GM12878 (cell line): Measurements from ENCODE around the gene HEATR9. TPM values are rescaled to one million over a fixed set of nuclear protein-coding genes. Genes with fewer than 3 reads are reported as not detected.

ENCODE experiments used
- ATAC-seq: fragments of 200-7000 bp; cut with Tn5 transposase; 3 replicates; pipeline ENCODE4 v1.9.1; 2020; ENCODE audit warnings: mild to moderate bottlenecking, moderate library complexity
- BruUV-seq: library from RNA; stranded (reverse); fragments of 400-500 nt; replicated peaks from 2 replicates; lab custom pipeline; 2021; lab: Mats Ljungman, UMichigan
- CTCF ChIA-PET: fragments of 300-600 bp; sonication (Branson Sonifier 250); formaldehyde crosslinking; extraction: SDS; loops from one replicate; lab custom pipeline; 2021; ENCODE audit warnings: inconsistent platforms; lab: Yijun Ruan, JAX
- POLR2A ChIA-PET: fragments of 350-600 bp; formaldehyde crosslinking; extraction: SDS; loops from one replicate; lab custom pipeline; 2021; ENCODE audit warnings: inconsistent platforms; lab: Charles Lee
- RAD21 ChIA-PET: fragments of 300-600 bp; sonication (Branson Sonifier 250); formaldehyde crosslinking; loops from one replicate; lab custom pipeline; 2023; ENCODE audit warnings: antibody characterized with exemption; ENCODE audit not compliant: unreplicated experiment; lab: Charles Lee
- SMC1A ChIA-PET: fragments of 300-600 bp; sonication (Branson Sonifier 250); formaldehyde crosslinking; loops from one replicate; lab custom pipeline; 2023; ENCODE audit not compliant: unreplicated experiment, uncharacterized antibody; lab: Charles Lee
- DNase-seq: peaks from one replicate; pipeline ENCODE4 v3.0.0-alpha.2; 2011; ENCODE audit warnings: low read depth, low spot score
- FAIRE-seq: peaks from 3 replicates; lab custom pipeline; 2011; peaks lifted over from hg19 to GRCh38; lab: Jason Lieb, UNC
- H2AFZ ChIP-seq: 2 replicates; pipeline ENCODE4 v1.6.0; 2011; ENCODE audit warnings: low read depth, low read length, control low read depth; ENCODE audit not compliant: control insufficient read depth
- H3K27ac ChIP-seq: 2 replicates; pipeline ENCODE4 v1.5.1; 2011; ENCODE audit warnings: control low read depth; ENCODE audit not compliant: control insufficient read depth, insufficient read depth
- H3K27me3 ChIP-seq, 2 experiments: replicated peaks in 1 of 2; 2 replicates each; pipeline versions ENCODE4 v1.6.0 to v1.6.1; 2011; ENCODE audit warnings: low read length in 1 of 2; ENCODE audit not compliant: control insufficient read depth in 2 of 2, insufficient read depth in 2 of 2
- H3K36me3 ChIP-seq, 2 experiments: 2 replicates each; pipeline ENCODE4 v1.5.1; 2011; ENCODE audit warnings: low read length in 1 of 2; ENCODE audit not compliant: control insufficient read depth in 2 of 2, insufficient read depth in 2 of 2
- H3K4me1 ChIP-seq: 2 replicates; pipeline ENCODE4 v1.6.1; 2011; ENCODE audit warnings: mild to moderate bottlenecking, low read length, moderate library complexity, mixed read lengths; ENCODE audit not compliant: control insufficient read depth, insufficient read depth
- H3K4me2 ChIP-seq: 2 replicates; pipeline ENCODE4 v1.6.0; 2011; ENCODE audit warnings: control low read depth; ENCODE audit not compliant: control insufficient read depth, insufficient read depth
- H3K4me3 ChIP-seq: fragments of 200-600 bp; sonication (generic); 2 replicates; pipeline ENCODE4 v1.5.1; 2016
- H3K79me2 ChIP-seq: 2 replicates; pipeline ENCODE4 v1.6.0; 2011; ENCODE audit warnings: low read length; ENCODE audit not compliant: control insufficient read depth, insufficient read depth
- H3K9ac ChIP-seq: 2 replicates; pipeline ENCODE4 v1.8.0; 2011; ENCODE audit warnings: low read length, control low read depth, mixed read lengths; ENCODE audit not compliant: control insufficient read depth, insufficient read depth
- H3K9me3 ChIP-seq: replicated peaks from 3 replicates; pipeline ENCODE4 v1.5.1; 2011; ENCODE audit warnings: mild to moderate bottlenecking, low read length; ENCODE audit not compliant: control insufficient read depth, insufficient read depth
- H4K20me1 ChIP-seq: 2 replicates; pipeline ENCODE4 v1.6.0; 2011; ENCODE audit not compliant: control insufficient read depth, insufficient read depth
- CREM ChIP-seq: IDR thresholded peaks from 2 replicates; pipeline ENCODE4 v1.6.1; 2014; ENCODE audit warnings: antibody characterized with exemption, low read depth
- IRF5 ChIP-seq: fragments of 450-650 bp; IDR thresholded peaks from 2 replicates; pipeline ENCODE4 v1.6.1; 2017; ENCODE audit warnings: borderline replicate concordance
- PKNOX1 ChIP-seq: fragments of 450-650 bp; IDR thresholded peaks from 2 replicates; pipeline ENCODE4 v1.6.1; 2016; ENCODE audit warnings: mild to moderate bottlenecking
- RCOR1 ChIP-seq: conservative IDR thresholded peaks from 2 replicates; pipeline ENCODE4 v1.6.1; 2012; ENCODE audit warnings: low read depth, low read length, improper control_type of control experiment
- SMC3 ChIP-seq: IDR thresholded peaks from 2 replicates; pipeline ENCODE4 v1.6.1; 2011; ENCODE audit warnings: low read length, improper control_type of control experiment, borderline replicate concordance
- SREBF1 ChIP-seq: IDR thresholded peaks from 2 replicates; pipeline ENCODE4 v1.6.1; 2012; ENCODE audit warnings: mild to moderate bottlenecking, low read length
- SUPT20H ChIP-seq: IDR thresholded peaks from 2 replicates; pipeline ENCODE4 v1.6.1; 2011; ENCODE audit warnings: low read depth, mild to moderate bottlenecking, low read length, moderate library complexity, borderline replicate concordance; ENCODE audit not compliant: control insufficient read depth
- SUZ12 ChIP-seq: fragments of 200-600 bp; sonication (generic); IDR thresholded peaks from one replicate; pipeline ENCODE4 v1.6.1; 2018; ENCODE audit warnings: antibody characterized with exemption, mild to moderate bottlenecking; ENCODE audit not compliant: unreplicated experiment
- TCF7 ChIP-seq: IDR thresholded peaks from 2 replicates; pipeline ENCODE4 v1.6.1; 2014; ENCODE audit warnings: antibody characterized with exemption, borderline replicate concordance
- WGBS: methylation state at CpG from one replicate; pipeline ENCODE4 v1.1.6; 2016; ENCODE audit warnings: low lambda C conversion rate; ENCODE audit not compliant: insufficient replicate concordance, insufficient coverage; ENCODE audit errors: missing lambda C conversion rate; 5-methylcytosine and 5-hydroxymethylcytosine counted together
- in situ Hi-C: fragments of 300-500 bp; cut with MboI; formaldehyde crosslinking; loops from 9 replicates; pipeline ENCODE4 v1.14.3; 2018; ENCODE audit warnings: mixed read lengths
- intact Hi-C: fragments of 100-400 bp; cut with micrococcal nuclease; formaldehyde crosslinking; loops from one replicate; pipeline ENCODE4 v1.14.2; 2022; ENCODE audit not compliant: unreplicated experiment
- polyA plus RNA-seq, 11 experiments: library from polyadenylated mRNA; depleted of rRNA in 4 of 11; unstranded in 6 of 11; stranded (reverse) in 5 of 11; fragments of >200 nt; fragmentation: Nextera tagmentation in 4 of 11; fragmentation: Illumina TruSeq in 1 of 11; extraction: Ambion mirVana in 4 of 11; extraction: Trizol in 1 of 11; gene quantifications; 1 replicate in 1 of 11; 2 replicates in 10 of 11; pipeline versions ENCODE4 v1.2.1 to v1.2.3, GENCODE V29; 2011 to 2016; ENCODE audit warnings: inconsistent platforms in 2 of 11, missing spikeins in 2 of 11, low read depth in 1 of 11
- total RNA-seq, 4 experiments: library from RNA; depleted of rRNA in 3 of 4; stranded (reverse); fragments of >200 nt in 3 of 4; fragmentation: Illumina TruSeq in 1 of 4; extraction: Trizol in 1 of 4; gene quantifications; 2 replicates each; pipeline versions ENCODE4 v1.2.1 to v1.2.3, GENCODE V29; 2013 to 2021

HEATR9 gene
- total and polyA plus RNA-seq, 10 of the 15 experiments (the other 5 are each of a cell fraction or from before 2014, with no cell fraction given): 0.04 to 0.43 (median 0.13) TPM; not detected in 2

- POLR2A ChIA-PET: no interaction called here
- FAIRE-seq: no peak
- DNase-seq: no peak
- Histone ChIP-seq H3K4me3 (no peak overlapping the region), H3K36me3 (no peaks in the 10 kb centered on the region), H4K20me1 (no peaks in the 10 kb centered on the region), H3K4me1 (no peaks in the 10 kb centered on the region), H3K27me3 (no peaks in the 10 kb centered on the region), H3K79me2 (no peaks in the 10 kb centered on the region), H3K27ac (no peak overlapping the region), H3K9ac (no peak overlapping the region), H3K9me3 (no peaks in the 10 kb centered on the region), H2AFZ (no peak overlapping the region), H3K4me2 (no peak overlapping the region)
- CTCF ChIA-PET: interaction anchor here (0.7 to 1.7 kb wide), 2 partner anchors 16 to 22 kb away, joined by 5 read pairs; no protein-coding TSS in a partner anchor
- in situ Hi-C loops: no loop called here
- intact Hi-C loops: no loop called here
- no TSS peak for BruUV-seq
- TF ChIP-seq IRF5 (no peak), CREM (no peak)
- WGBS: 94% methylated on average over 28 of the region's 29 CpGs
- SMC1A ChIA-PET: no interaction called here
- no peak for ATAC-seq
- RAD21 ChIA-PET: no interaction called here
Observed at GRCh38 chr17:35917519-35918213, 49.0 kb upstream of the HEATR9 start.

- ChIA-PET CTCF (interaction anchor here (0.8 to 1.3 kb wide), 2 partner anchors 24 to 65 kb away, joined by 3 read pairs; no protein-coding TSS in a partner anchor), SMC1A (interaction anchor here (0.5 to 2.2 kb wide), 11 partner anchors 10 to 65 kb away, joined by 3 to 7 read pairs (median 4); partner anchors contain the start of gene RDM1), RAD21 (no interaction called here), POLR2A (interaction anchor here (0.6 kb wide), 1 partner anchor 99 kb away, joined by 3 read pairs; no protein-coding TSS in a partner anchor)
- FAIRE-seq (no peak), ATAC-seq (no peak), DNase-seq (no peak)
- BruUV-seq: no TSS peak
- no peak overlapping the region for H3K4me3 ChIP-seq
- no peak overlapping the region for H3K9ac ChIP-seq
- no peaks in the 10 kb centered on the region for H3K27me3 ChIP-seq
- WGBS: 47% methylated on average over 3 of the region's 3 CpGs
- H3K9me3 ChIP-seq: no peaks in the 10 kb centered on the region
- in situ Hi-C loops: no loop called here
- H3K36me3 ChIP-seq: no peaks in the 10 kb centered on the region
- H3K4me1 ChIP-seq: no peaks in the 10 kb centered on the region
- H4K20me1 ChIP-seq: no peaks in the 10 kb centered on the region
- H3K79me2 ChIP-seq: no peaks in the 10 kb centered on the region
- no peak overlapping the region for H2AFZ ChIP-seq
- intact Hi-C loops: no loop called here
- no peak overlapping the region for H3K27ac ChIP-seq
- no peak overlapping the region for H3K4me2 ChIP-seq
- no peak for TF ChIP-seq RCOR1
- no peak for TF ChIP-seq TCF7
- TF ChIP-seq SREBF1: no peak
- TF ChIP-seq SUZ12: no peak
- no peak for TF ChIP-seq SUPT20H
- TF ChIP-seq PKNOX1: no peak
- no peak for TF ChIP-seq SMC3
Observed at GRCh38 chr17:35915153-35915964, 46.7 kb upstream of the HEATR9 start.
